HEK293T (cell line): ENCODE results near the gene XPO5.

ENCODE experiments used
- ARNT ChIP-seq: fragments of 450-650 bp; IDR thresholded peaks from 2 replicates; pipeline ENCODE4 v1.6.1; 2017; ENCODE audit warnings: mild to moderate bottlenecking
- BHLHE40 ChIP-seq: fragments of 450-650 bp; IDR thresholded peaks from 2 replicates; pipeline ENCODE4 v1.6.1; 2016; ENCODE audit warnings: mild to moderate bottlenecking, moderate library complexity, borderline replicate concordance
- ELF4 ChIP-seq: fragments of 450-650 bp; IDR thresholded peaks from 2 replicates; pipeline ENCODE4 v1.6.1; 2017; ENCODE audit warnings: antibody characterized with exemption
- FOXA1 ChIP-seq: fragments of 450-650 bp; IDR thresholded peaks from 2 replicates; pipeline ENCODE4 v1.6.1; 2016; ENCODE audit warnings: mild to moderate bottlenecking
- FOXK2 ChIP-seq: fragments of 450-650 bp; IDR thresholded peaks from 2 replicates; pipeline ENCODE4 v1.6.1; 2016; ENCODE audit warnings: mild to moderate bottlenecking
- FOXM1 ChIP-seq: fragments of 450-650 bp; IDR thresholded peaks from 2 replicates; pipeline ENCODE4 v1.6.1; 2017; ENCODE audit warnings: mild to moderate bottlenecking, borderline replicate concordance
- HDGF ChIP-seq: fragments of 450-650 bp; IDR thresholded peaks from 2 replicates; pipeline ENCODE4 v1.6.1; 2017; ENCODE audit warnings: antibody characterized with exemption, borderline replicate concordance
- LEF1 ChIP-seq: fragments of 450-650 bp; IDR thresholded peaks from 2 replicates; pipeline ENCODE4 v1.6.1; 2017; ENCODE audit warnings: mild to moderate bottlenecking, borderline replicate concordance
- NFRKB ChIP-seq: fragments of 450-650 bp; IDR thresholded peaks from 2 replicates; pipeline ENCODE4 v1.6.1; 2016; ENCODE audit warnings: mild to moderate bottlenecking, moderate library complexity
- SP1 ChIP-seq: fragments of 450-650 bp; IDR thresholded peaks from 2 replicates; pipeline ENCODE4 v1.6.1; 2017
- TARDBP ChIP-seq: fragments of 450-650 bp; IDR thresholded peaks from 2 replicates; pipeline ENCODE4 v1.6.1; 2016
- ZNF384 ChIP-seq: fragments of 450-650 bp; IDR thresholded peaks from 2 replicates; pipeline ENCODE4 v1.6.1; 2016
- TF ChIP-seq, protein P1 (sequence below): fragments of 450-650 bp; IDR thresholded peaks from 2 replicates; pipeline ENCODE4 v1.6.1; 2016

GRCh38 chr6:43522547-43523261 is 53.1 kb downstream of the XPO5 start:
- TF ChIP-seq FOXM1, result no peak
- TF ChIP-seq BHLHE40, result no peak
- no peak for TF ChIP-seq ARNT
- no peak for TF ChIP-seq LEF1
- TF ChIP-seq FOXA1, result no peak
- TF ChIP-seq TARDBP, result no peak
- TF ChIP-seq NFRKB, result no peak
- TF ChIP-seq FOXK2, result no peak
- no peak for TF ChIP-seq SP1
- TF ChIP-seq, protein P1, sequence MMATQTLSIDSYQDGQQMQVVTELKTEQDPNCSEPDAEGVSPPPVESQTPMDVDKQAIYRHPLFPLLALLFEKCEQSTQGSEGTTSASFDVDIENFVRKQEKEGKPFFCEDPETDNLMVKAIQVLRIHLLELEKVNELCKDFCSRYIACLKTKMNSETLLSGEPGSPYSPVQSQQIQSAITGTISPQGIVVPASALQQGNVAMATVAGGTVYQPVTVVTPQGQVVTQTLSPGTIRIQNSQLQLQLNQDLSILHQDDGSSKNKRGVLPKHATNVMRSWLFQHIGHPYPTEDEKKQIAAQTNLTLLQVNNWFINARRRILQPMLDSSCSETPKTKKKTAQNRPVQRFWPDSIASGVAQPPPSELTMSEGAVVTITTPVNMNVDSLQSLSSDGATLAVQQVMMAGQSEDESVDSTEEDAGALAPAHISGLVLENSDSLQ, result no peak
- no peak for TF ChIP-seq ZNF384
- no peak for TF ChIP-seq ELF4
- no peak for TF ChIP-seq HDGF
